A549 (cell line): ENCODE measurements around the gene FANCM.

Experiments used
- CHD4 ChIP-seq: fragments of 200-600 bp; sonication (generic); IDR thresholded peaks from 2 replicates; pipeline ENCODE4 v1.6.1; 2016; ENCODE audit warnings: antibody characterized with exemption, mild to moderate bottlenecking, borderline replicate concordance
- CTCF ChIP-seq: fragments of >200 bp; sonication (Bioruptor Twin); formaldehyde crosslinking; IDR thresholded peaks from 3 replicates; pipeline ENCODE4 v1.5.1; 2016
- HMGXB4 ChIP-seq: fragments of 250-450 bp; sonication (Bioruptor Pico); IDR thresholded peaks from 2 replicates; pipeline ENCODE4 v1.5.0; 2021; ENCODE audit warnings: mild to moderate bottlenecking, moderate library complexity, borderline replicate concordance
- RAD21 ChIP-seq, 2 experiments: fragments of >200 bp in 1 of 2; sonication (Bioruptor Twin) in 1 of 2; formaldehyde crosslinking in 1 of 2; IDR thresholded peaks in 1 of 2; conservative IDR thresholded peaks in 1 of 2; 2 replicates in 1 of 2; 3 replicates in 1 of 2; pipeline ENCODE4 v1.6.1; 2012 to 2018; ENCODE audit warnings: inconsistent platforms in 1 of 2
- SMC3 ChIP-seq: fragments of >200 bp; sonication (Bioruptor Twin); formaldehyde crosslinking; IDR thresholded peaks from 3 replicates; pipeline ENCODE4 v1.6.1; 2018; ENCODE audit warnings: inconsistent platforms

- TF ChIP-seq CTCF: no peak
- no peak for TF ChIP-seq CHD4
- no peak for TF ChIP-seq HMGXB4 (CRISPR knock-in tag)
- TF ChIP-seq RAD21 (conservative IDR thresholded peaks at IDR 0.05 in 1 of 2, IDR thresholded peaks at IDR 0.05 in 1 of 2): no peak
- no peak for TF ChIP-seq SMC3
Observed at GRCh38 chr14:45136399-45136798, 669 bp downstream of the FANCM start.
